ENCODE results near the gene CCDC18. TPM values are rescaled to one million over a fixed set of nuclear protein-coding genes. Genes with fewer than 3 reads are reported as not detected.

CCDC18 gene
- total RNA-seq, 1 donor from 2014 or later = 7.9 TPM

- H3K27me3 Mint-ChIP-seq (ENCODE audit: low read depth, unreplicated experiment) = no peaks in the 10 kb centered on the region
- Histone ChIP-seq H3K27me3 (ENCODE audit: insufficient read depth, low read length) (no peaks in the 10 kb centered on the region), H3K79me2 (ENCODE audit: insufficient read depth, low read length) (peaks cover 13% of the 10 kb centered on the region), H2AFZ (ENCODE audit: low read depth, low read length) (no peak overlapping the region), H3K9ac (ENCODE audit: low read length) (no peak overlapping the region), H3K4me3 (ENCODE audit: insufficient read depth, low read depth, low read length) (no peak overlapping the region), H3K27ac (ENCODE audit: low read depth, low read length) (no peak overlapping the region), H3K9me3 (ENCODE audit: insufficient read depth, low read depth, low read length) (no peaks in the 10 kb centered on the region), H3K36me3 (ENCODE audit: insufficient read depth, low read length) (peaks cover 24% of the 10 kb centered on the region), H4K20me1 (ENCODE audit: insufficient read depth, low read length) (peaks cover 16% of the 10 kb centered on the region), H3K4me1 (ENCODE audit: insufficient read depth, low read length) (no peaks in the 10 kb centered on the region), H3K4me2 (ENCODE audit: low read length) (no peak overlapping the region)
- H3K4me1 Mint-ChIP-seq (ENCODE audit: low read depth, unreplicated experiment) = peaks cover 3% of the 10 kb centered on the region
- DNase-seq (ENCODE audit: low read depth) (no peak), FAIRE-seq (no peak)
- TF ChIP-seq EZH2 (IDR thresholded peaks at IDR 0.05; ENCODE audit: insufficient read depth, low read length) = no peak
- no peak for TF ChIP-seq CTCF (IDR thresholded peaks at IDR 0.05; ENCODE audit: insufficient read depth, low read depth, low read length)
- peaks cover 4% of the 10 kb centered on the region for H3K36me3 Mint-ChIP-seq (ENCODE audit: low read depth, unreplicated experiment)
- no peak overlapping the region for H3K4me3 Mint-ChIP-seq (ENCODE audit: unreplicated experiment)
- no peak overlapping the region for H3K27ac Mint-ChIP-seq (ENCODE audit: unreplicated experiment)
- no peaks in the 10 kb centered on the region for H3K9me3 Mint-ChIP-seq (ENCODE audit: unreplicated experiment)
Observed at GRCh38 chr1:93152835-93153234, 27.7 kb upstream of the CCDC18 start.

- no peaks in the 10 kb centered on the region for H3K27me3 Mint-ChIP-seq (ENCODE audit: low read depth, unreplicated experiment)
- Histone ChIP-seq H3K4me1 (ENCODE audit: insufficient read depth, low read length) (no peaks in the 10 kb centered on the region), H3K36me3 (ENCODE audit: insufficient read depth, low read length) (peaks cover 24% of the 10 kb centered on the region), H3K27ac (ENCODE audit: low read depth, low read length) (no peak overlapping the region), H3K79me2 (ENCODE audit: insufficient read depth, low read length) (peaks cover 24% of the 10 kb centered on the region), H3K4me2 (ENCODE audit: low read length) (no peak overlapping the region), H3K27me3 (ENCODE audit: insufficient read depth, low read length) (no peaks in the 10 kb centered on the region), H4K20me1 (ENCODE audit: insufficient read depth, low read length) (peaks cover 7% of the 10 kb centered on the region), H2AFZ (ENCODE audit: low read depth, low read length) (no peak overlapping the region), H3K9me3 (ENCODE audit: insufficient read depth, low read depth, low read length) (no peaks in the 10 kb centered on the region), H3K4me3 (ENCODE audit: insufficient read depth, low read depth, low read length) (no peak overlapping the region), H3K9ac (ENCODE audit: low read length) (no peak overlapping the region)
- no peak overlapping the region for H3K27ac Mint-ChIP-seq (ENCODE audit: unreplicated experiment)
- H3K4me1 Mint-ChIP-seq (ENCODE audit: low read depth, unreplicated experiment) = peaks cover 3% of the 10 kb centered on the region
- peaks cover 6% of the 10 kb centered on the region for H3K36me3 Mint-ChIP-seq (ENCODE audit: low read depth, unreplicated experiment)
- H3K4me3 Mint-ChIP-seq (ENCODE audit: unreplicated experiment) = no peak overlapping the region
- DNase-seq (ENCODE audit: low read depth) = no peak
- TF ChIP-seq CTCF (IDR thresholded peaks at IDR 0.05; ENCODE audit: insufficient read depth, low read depth, low read length) (no peak), EZH2 (IDR thresholded peaks at IDR 0.05; ENCODE audit: insufficient read depth, low read length) (no peak)
- no peak for FAIRE-seq
- no peaks in the 10 kb centered on the region for H3K9me3 Mint-ChIP-seq (ENCODE audit: unreplicated experiment)
Observed at GRCh38 chr1:93154898-93155297, 25.6 kb upstream of the CCDC18 start.

GRCh38 chr1:93155335-93155734 lies 25.2 kb upstream of the CCDC18 start:
- Mint-ChIP-seq H3K27ac (ENCODE audit: unreplicated experiment) (no peak overlapping the region), H3K27me3 (ENCODE audit: low read depth, unreplicated experiment) (no peaks in the 10 kb centered on the region), H3K9me3 (ENCODE audit: unreplicated experiment) (no peaks in the 10 kb centered on the region), H3K36me3 (ENCODE audit: low read depth, unreplicated experiment) (peaks cover 7% of the 10 kb centered on the region), H3K4me3 (ENCODE audit: unreplicated experiment) (no peak overlapping the region), H3K4me1 (ENCODE audit: low read depth, unreplicated experiment) (peaks cover 3% of the 10 kb centered on the region)
- DNase-seq (ENCODE audit: low read depth) (no peak), FAIRE-seq (no peak)
- Histone ChIP-seq H3K9me3 (ENCODE audit: insufficient read depth, low read depth, low read length) (no peaks in the 10 kb centered on the region), H2AFZ (ENCODE audit: low read depth, low read length) (no peak overlapping the region), H3K9ac (ENCODE audit: low read length) (no peak overlapping the region), H4K20me1 (ENCODE audit: insufficient read depth, low read length) (peaks cover 7% of the 10 kb centered on the region), H3K4me1 (ENCODE audit: insufficient read depth, low read length) (no peaks in the 10 kb centered on the region), H3K79me2 (ENCODE audit: insufficient read depth, low read length) (peaks cover 28% of the 10 kb centered on the region), H3K4me2 (ENCODE audit: low read length) (no peak overlapping the region), H3K4me3 (ENCODE audit: insufficient read depth, low read depth, low read length) (no peak overlapping the region), H3K27ac (ENCODE audit: low read depth, low read length) (no peak overlapping the region), H3K27me3 (ENCODE audit: insufficient read depth, low read length) (no peaks in the 10 kb centered on the region), H3K36me3 (ENCODE audit: insufficient read depth, low read length) (peaks cover 24% of the 10 kb centered on the region)
- TF ChIP-seq CTCF (IDR thresholded peaks at IDR 0.05; ENCODE audit: insufficient read depth, low read depth, low read length) (no peak), EZH2 (IDR thresholded peaks at IDR 0.05; ENCODE audit: insufficient read depth, low read length) (no peak)

Measured in astrocyte (in vitro differentiated cells and primary cell).